SK-N-MC (cell line): Measurements from ENCODE around the gene FGFR4.

Source experiments
- DNase-seq: peaks from one replicate; pipeline ENCODE4 v3.0.0-alpha.2; 2011; ENCODE audit warnings: low read depth, low spot score
- H3K27ac ChIP-seq: fragments of 200-600 bp; sonication (generic); 2 replicates; pipeline ENCODE4 v1.5.1; 2016; ENCODE audit warnings: mixed run types
- H3K36me3 ChIP-seq: fragments of 200-600 bp; sonication (generic); 2 replicates; pipeline ENCODE4 v1.6.1; 2017; ENCODE audit warnings: antibody characterized with exemption, low read length, mixed read lengths; ENCODE audit not compliant: insufficient read depth
- H3K4me3 ChIP-seq: fragments of 200-600 bp; sonication (generic); 2 replicates; pipeline ENCODE4 v1.5.1; 2016
- H3K9ac ChIP-seq: fragments of 200-600 bp; sonication (generic); 2 replicates; pipeline ENCODE4 v1.8.0; 2017; ENCODE audit warnings: mixed run types, mixed read lengths; ENCODE audit not compliant: insufficient read length
- H3K9me3 ChIP-seq: fragments of 200-600 bp; sonication (generic); 2 replicates; pipeline ENCODE4 v1.6.1; 2017; ENCODE audit warnings: low read depth, mild to moderate bottlenecking, antibody characterized with exemption, low read length, moderate library complexity, mixed read lengths
- EZH2 ChIP-seq: fragments of 200-600 bp; sonication (generic); IDR thresholded peaks from one replicate; pipeline ENCODE4 v1.6.1; 2017; ENCODE audit warnings: antibody characterized with exemption
- FOXP2 ChIP-seq: optimal IDR thresholded peaks from 2 replicates; pipeline ENCODE3; 2011; ENCODE audit warnings: mild to moderate bottlenecking, moderate library complexity; ENCODE audit not compliant: insufficient read depth; ENCODE audit errors: extremely low read length, control extremely low read depth
- POLR2AphosphoS5 ChIP-seq: IDR thresholded peaks from 2 replicates; pipeline ENCODE4 v1.6.1; 2012; ENCODE audit warnings: mild to moderate bottlenecking, low read depth, low read length, borderline replicate concordance

FGFR4 gene

GRCh38 chr5:177089825-177090641 is 3.3 kb downstream of the FGFR4 start:
- Histone ChIP-seq H3K27ac (no peak overlapping the region), H3K4me3 (no peak overlapping the region), H3K9ac (no peak overlapping the region), H3K36me3 (no peaks in the 10 kb centered on the region), H3K9me3 (no peaks in the 10 kb centered on the region)
- DNase-seq = no peak
- TF ChIP-seq EZH2 (no peak), POLR2AphosphoS5 (no peak), FOXP2 (no peak)

GRCh38 chr5:177090813-177091212 is 4.1 kb downstream of the FGFR4 start:
- H3K9me3 ChIP-seq = no peaks in the 10 kb centered on the region
- no peak for TF ChIP-seq POLR2AphosphoS5
- no peak for TF ChIP-seq EZH2
- no peak for TF ChIP-seq FOXP2
- no peak overlapping the region for H3K4me3 ChIP-seq
- no peaks in the 10 kb centered on the region for H3K36me3 ChIP-seq
- H3K27ac ChIP-seq = no peak overlapping the region
- H3K9ac ChIP-seq = no peak overlapping the region
- no peak for DNase-seq

GRCh38 chr5:177091232-177091631 is 4.5 kb downstream of the FGFR4 start:
- Histone ChIP-seq H3K36me3 (no peaks in the 10 kb centered on the region), H3K9me3 (no peaks in the 10 kb centered on the region), H3K4me3 (no peak overlapping the region), H3K9ac (no peak overlapping the region), H3K27ac (no peak overlapping the region)
- DNase-seq = no peak
- TF ChIP-seq POLR2AphosphoS5 = no peak
- no peak for TF ChIP-seq EZH2
- TF ChIP-seq FOXP2 = no peak

- Histone ChIP-seq H3K36me3 (no peaks in the 10 kb centered on the region), H3K27ac (no peak overlapping the region)
- no peak for DNase-seq
These were observed 5.7 kb downstream of the FGFR4 start for GRCh38 chr5:177092178-177093081.

GRCh38 chr5:177093082-177093712 is 6.5 kb downstream of the FGFR4 start:
- H3K36me3 ChIP-seq = no peaks in the 10 kb centered on the region
- no peaks in the 10 kb centered on the region for H3K9me3 ChIP-seq
- no peak for TF ChIP-seq POLR2AphosphoS5
- no peak for TF ChIP-seq EZH2
- TF ChIP-seq FOXP2 = no peak
- H3K4me3 ChIP-seq = no peak overlapping the region
- H3K9ac ChIP-seq = no peak overlapping the region
- DNase-seq = no peak
- no peak overlapping the region for H3K27ac ChIP-seq

More at GRCh38 chr5:177092178-177093081, 5.7 kb downstream of the FGFR4 start:
- no peak for TF ChIP-seq FOXP2
- no peak for TF ChIP-seq POLR2AphosphoS5
- no peak for TF ChIP-seq EZH2
- H3K9me3 ChIP-seq = no peaks in the 10 kb centered on the region
- H3K4me3 ChIP-seq = no peak overlapping the region
- H3K9ac ChIP-seq = no peak overlapping the region

- DNase-seq = no peak
- Histone ChIP-seq H3K4me3 (no peak overlapping the region), H3K27ac (no peak overlapping the region), H3K36me3 (no peaks in the 10 kb centered on the region), H3K9ac (no peak overlapping the region), H3K9me3 (no peaks in the 10 kb centered on the region)
- TF ChIP-seq EZH2 = no peak
- no peak for TF ChIP-seq FOXP2
- no peak for TF ChIP-seq POLR2AphosphoS5
These were observed 7.1 kb downstream of the FGFR4 start for GRCh38 chr5:177093803-177094202.

GRCh38 chr5:177094224-177095087 is 7.7 kb downstream of the FGFR4 start:
- Histone ChIP-seq H3K4me3 (no peak overlapping the region), H3K9me3 (no peaks in the 10 kb centered on the region), H3K9ac (no peak overlapping the region), H3K36me3 (no peaks in the 10 kb centered on the region), H3K27ac (no peak overlapping the region)
- no peak for TF ChIP-seq EZH2
- TF ChIP-seq FOXP2 = no peak
- TF ChIP-seq POLR2AphosphoS5 = no peak
- no peak for DNase-seq
